ENCODE results near the gene GLRA3.

GLRA3 gene

GRCh38 chr4:174828845-174829701, at the start of gene GLRA3:
Gene GLRA3 (minus strand): TSS chr4:174829247. CDS start chr4:174828811, 436 bp downstream.
- DNase-seq = peak; percentile 90

GRCh38 chr4:174874898-174875297, 45.9 kb upstream of the GLRA3 start:
- no peak for DNase-seq

GRCh38 chr4:174873931-174874330, 44.9 kb upstream of the GLRA3 start:
- peak; percentile 15 for DNase-seq

- peak; percentile 1 for DNase-seq
These were observed 44.1 kb upstream of the GLRA3 start for GRCh38 chr4:174873146-174873545.

GRCh38 chr4:174871407-174871806, 42.4 kb upstream of the GLRA3 start:
- no peak for DNase-seq

- no peak for DNase-seq
These were observed 41.3 kb upstream of the GLRA3 start for GRCh38 chr4:174870311-174870710.

GRCh38 chr4:174869339-174869738, 40.3 kb upstream of the GLRA3 start:
- DNase-seq = no peak

- no peak for DNase-seq
These were observed 38.9 kb upstream of the GLRA3 start for GRCh38 chr4:174867903-174868302.

- no peak for DNase-seq
These were observed 36.5 kb upstream of the GLRA3 start for GRCh38 chr4:174865418-174865985.

- no peak for DNase-seq
These were observed 35.0 kb upstream of the GLRA3 start for GRCh38 chr4:174864031-174864430.

- peak; percentile 1 for DNase-seq
These were observed 31.5 kb upstream of the GLRA3 start for GRCh38 chr4:174860588-174860987.

GRCh38 chr4:174859904-174860303, 30.9 kb upstream of the GLRA3 start:
- DNase-seq = no peak

GRCh38 chr4:174856926-174857800, 28.1 kb upstream of the GLRA3 start:
- DNase-seq = no peak

- DNase-seq = no peak
These were observed 26.0 kb upstream of the GLRA3 start for GRCh38 chr4:174855050-174855449.

GRCh38 chr4:174853629-174854028, 24.6 kb upstream of the GLRA3 start:
- no peak for DNase-seq

- no peak for DNase-seq
These were observed 19.5 kb upstream of the GLRA3 start for GRCh38 chr4:174848596-174848995.

GRCh38 chr4:174847801-174848427, 18.9 kb upstream of the GLRA3 start:
- DNase-seq = no peak

- DNase-seq = no peak
These were observed 6.5 kb upstream of the GLRA3 start for GRCh38 chr4:174835536-174835935.

GRCh38 chr4:174834477-174834876, 5.4 kb upstream of the GLRA3 start:
- no peak for DNase-seq

- no peak for DNase-seq
These were observed 2.4 kb downstream of the GLRA3 start for GRCh38 chr4:174826660-174827059.

GRCh38 chr4:174815282-174815681, 13.8 kb downstream of the GLRA3 start:
- no peak for DNase-seq

GRCh38 chr4:174813292-174813691, 15.8 kb downstream of the GLRA3 start:
- DNase-seq = no peak

GRCh38 chr4:174810834-174811233, 18.2 kb downstream of the GLRA3 start:
- no peak for DNase-seq
